GM12875 (cell line): ENCODE results near the gene IL17B.

Experiments
- H3K4me3 ChIP-seq: one replicate; pipeline ENCODE4 v1.5.1; 2011; ENCODE audit warnings: low read depth, low read length, control low read depth
- TF ChIP-seq, protein P1 (sequence below): IDR thresholded peaks from 2 replicates; pipeline ENCODE4 v1.5.1; 2011; ENCODE audit warnings: low read depth, mild to moderate bottlenecking, control low read depth, inconsistent platforms, low read length, moderate library complexity, borderline replicate concordance; ENCODE audit not compliant: insufficient read depth

Gene IL17B

DNA sequence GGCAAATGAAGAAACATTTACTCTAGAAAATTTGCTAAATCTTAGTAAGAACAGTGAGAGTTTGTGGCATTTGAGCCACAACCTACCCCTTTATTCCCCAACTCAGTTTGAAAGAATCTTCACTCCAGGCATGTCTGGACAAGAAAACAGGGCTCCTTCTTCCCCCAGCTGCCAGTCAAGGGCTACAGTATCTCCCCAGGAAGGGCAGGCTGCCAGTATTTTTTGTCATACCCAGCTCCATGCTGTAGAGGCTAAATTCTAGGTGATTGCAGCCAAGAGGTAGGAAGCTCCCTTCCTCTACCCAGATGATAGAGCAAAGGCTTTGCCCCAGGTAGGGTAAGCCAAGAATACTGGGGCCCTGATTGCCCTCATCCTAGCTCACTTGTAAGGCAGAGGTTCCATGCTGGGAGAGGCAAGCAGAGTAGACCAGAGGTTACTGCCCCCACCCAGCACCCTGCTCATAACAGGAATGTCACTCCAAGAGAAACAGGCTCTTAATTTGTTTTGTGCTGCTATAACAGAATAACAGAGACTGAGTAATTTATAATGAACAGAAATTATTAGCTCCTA is 53.8 kb downstream of the IL17B start:
- TF ChIP-seq, protein P1, sequence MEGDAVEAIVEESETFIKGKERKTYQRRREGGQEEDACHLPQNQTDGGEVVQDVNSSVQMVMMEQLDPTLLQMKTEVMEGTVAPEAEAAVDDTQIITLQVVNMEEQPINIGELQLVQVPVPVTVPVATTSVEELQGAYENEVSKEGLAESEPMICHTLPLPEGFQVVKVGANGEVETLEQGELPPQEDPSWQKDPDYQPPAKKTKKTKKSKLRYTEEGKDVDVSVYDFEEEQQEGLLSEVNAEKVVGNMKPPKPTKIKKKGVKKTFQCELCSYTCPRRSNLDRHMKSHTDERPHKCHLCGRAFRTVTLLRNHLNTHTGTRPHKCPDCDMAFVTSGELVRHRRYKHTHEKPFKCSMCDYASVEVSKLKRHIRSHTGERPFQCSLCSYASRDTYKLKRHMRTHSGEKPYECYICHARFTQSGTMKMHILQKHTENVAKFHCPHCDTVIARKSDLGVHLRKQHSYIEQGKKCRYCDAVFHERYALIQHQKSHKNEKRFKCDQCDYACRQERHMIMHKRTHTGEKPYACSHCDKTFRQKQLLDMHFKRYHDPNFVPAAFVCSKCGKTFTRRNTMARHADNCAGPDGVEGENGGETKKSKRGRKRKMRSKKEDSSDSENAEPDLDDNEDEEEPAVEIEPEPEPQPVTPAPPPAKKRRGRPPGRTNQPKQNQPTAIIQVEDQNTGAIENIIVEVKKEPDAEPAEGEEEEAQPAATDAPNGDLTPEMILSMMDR = no peak
- H3K4me3 ChIP-seq = no peak overlapping the region

DNA sequence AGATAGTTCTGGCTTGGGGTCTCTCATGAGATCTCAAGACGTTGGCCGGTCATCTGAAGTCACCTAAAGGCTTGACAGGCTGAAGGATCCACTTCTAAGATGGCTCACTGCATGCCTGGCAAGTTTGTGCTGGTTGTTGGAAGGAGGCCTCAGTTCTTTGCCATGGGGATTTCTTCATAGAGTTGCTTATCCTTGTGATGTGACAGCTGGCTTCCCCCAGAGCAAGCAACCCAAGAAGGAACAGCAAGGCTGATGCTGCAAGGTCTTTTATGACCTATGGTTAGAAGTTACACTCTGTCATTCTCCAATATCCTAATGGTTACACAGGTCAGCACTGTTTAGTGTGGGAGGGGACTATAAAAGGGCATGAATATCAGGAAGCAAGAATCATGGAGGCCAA is 54.5 kb downstream of the IL17B start:
- TF ChIP-seq, protein P1 = no peak
- H3K4me3 ChIP-seq = no peak overlapping the region
